GM19351 (cell line): ENCODE measurements around the gene GTF3C5.
"Not testable (repeated sequence)": the region's sequence is repeated elsewhere in the genome, so short reads cannot be mapped to it uniquely, and the experiment has no call there.

ENCODE experiments used
- ATAC-seq: cut with Tn5 transposase; IDR thresholded peaks from one replicate; pipeline ENCODE4 v1.9.1; 2021; ENCODE audit warnings: mild to moderate bottlenecking, moderate library complexity; ENCODE audit not compliant: unreplicated experiment

Gene GTF3C5

DNA sequence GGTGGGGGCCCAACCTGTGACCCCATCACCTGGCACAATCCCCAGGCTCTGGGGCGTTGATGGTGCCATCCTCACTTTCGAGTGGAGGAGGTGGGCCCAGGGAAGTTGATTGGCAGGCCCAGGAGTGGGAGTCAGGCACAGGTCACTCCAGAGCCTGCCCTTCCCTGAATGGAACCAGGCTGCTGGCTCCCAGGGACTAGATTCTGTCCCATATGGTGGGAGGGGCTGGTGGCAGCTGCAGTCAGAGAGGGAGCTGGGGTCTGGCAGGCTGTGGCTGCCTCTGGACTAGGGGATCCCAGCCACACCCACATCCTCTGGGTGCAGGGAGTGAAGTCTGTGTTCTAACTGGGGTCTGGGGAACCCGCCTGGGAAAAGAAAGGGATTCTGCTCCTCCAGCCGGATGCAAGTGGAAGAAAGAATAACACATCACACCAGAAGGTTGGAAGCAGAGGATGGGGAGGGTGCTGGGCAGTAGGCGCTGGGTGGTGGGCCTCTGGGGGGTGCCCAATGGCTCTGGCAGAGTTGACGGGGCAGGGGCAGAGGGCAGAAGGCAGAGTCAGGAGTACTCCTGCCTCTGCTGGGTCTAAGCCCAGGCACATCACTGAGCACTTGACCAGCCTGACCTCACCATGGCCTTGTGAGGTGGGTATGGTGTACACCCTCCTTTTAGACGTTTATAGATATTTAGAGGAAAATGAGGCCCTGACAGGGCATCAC lies 56.8 kb downstream of the GTF3C5 start:
- ATAC-seq = no peak

- ATAC-seq = no peak
These were observed 57.5 kb downstream of the GTF3C5 start for GRCh38 chr9:133088146-133088750.

DNA sequence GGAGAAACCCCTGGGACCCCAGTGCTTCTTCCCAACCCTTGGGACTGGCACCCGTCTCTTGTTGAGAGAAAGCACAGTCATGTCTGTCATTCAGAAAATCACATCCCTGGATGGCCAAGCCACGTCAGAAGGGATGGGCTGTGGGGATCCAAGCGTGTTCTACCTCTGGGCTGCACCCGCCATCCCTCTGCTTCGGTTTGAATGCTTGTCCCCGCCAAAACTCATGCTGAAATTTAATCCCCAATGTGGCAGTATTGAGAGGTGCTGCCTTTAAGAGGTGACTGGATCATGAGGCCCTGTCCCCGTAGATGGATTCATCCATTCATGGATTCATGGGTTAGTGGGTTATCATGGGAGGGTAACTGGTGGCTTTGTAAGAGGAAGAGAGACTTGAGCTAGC lies 58.0 kb downstream of the GTF3C5 start:
- no peak for ATAC-seq

GRCh38 chr9:133089271-133089671 lies 58.5 kb downstream of the GTF3C5 start:
- no peak for ATAC-seq

- ATAC-seq = no peak
These were observed 59.4 kb downstream of the GTF3C5 start for GRCh38 chr9:133090187-133090586.

DNA sequence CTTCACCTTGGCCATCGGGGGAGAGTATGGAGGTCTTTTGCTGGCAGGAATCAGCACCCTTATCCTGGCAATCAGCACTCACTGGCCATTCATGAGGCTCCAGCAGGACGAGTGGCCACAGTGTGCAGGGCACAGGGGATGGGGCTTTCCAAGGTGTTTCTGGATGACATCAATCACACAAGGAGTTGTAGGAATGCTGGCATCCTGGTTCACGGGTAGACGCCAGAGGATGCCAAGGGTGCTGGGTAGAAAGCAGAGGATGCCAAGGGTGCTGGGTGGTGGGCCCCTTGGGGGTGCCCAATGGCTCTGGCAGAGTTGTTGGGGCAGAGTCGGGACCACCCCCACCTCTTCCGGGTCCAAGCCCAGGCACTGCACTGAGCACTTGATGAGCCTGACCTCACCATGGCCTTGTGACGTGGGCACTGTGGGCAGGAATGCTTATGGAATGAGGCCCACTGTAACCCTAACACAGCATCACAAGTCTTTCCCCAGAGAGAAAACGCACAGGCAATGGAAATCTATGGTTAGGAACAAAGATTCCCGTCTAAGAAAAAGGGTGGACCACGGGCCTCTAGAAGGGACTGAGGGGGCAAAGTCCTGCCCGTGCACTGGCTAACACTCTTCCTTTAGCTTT lies 60.1 kb downstream of the GTF3C5 start:
- ATAC-seq = no peak

- ATAC-seq = not testable (repeated sequence)
These were observed 63.6 kb downstream of the GTF3C5 start for GRCh38 chr9:133094351-133094750.

- no peak for ATAC-seq
These were observed 64.1 kb downstream of the GTF3C5 start for GRCh38 chr9:133094842-133095393.

DNA sequence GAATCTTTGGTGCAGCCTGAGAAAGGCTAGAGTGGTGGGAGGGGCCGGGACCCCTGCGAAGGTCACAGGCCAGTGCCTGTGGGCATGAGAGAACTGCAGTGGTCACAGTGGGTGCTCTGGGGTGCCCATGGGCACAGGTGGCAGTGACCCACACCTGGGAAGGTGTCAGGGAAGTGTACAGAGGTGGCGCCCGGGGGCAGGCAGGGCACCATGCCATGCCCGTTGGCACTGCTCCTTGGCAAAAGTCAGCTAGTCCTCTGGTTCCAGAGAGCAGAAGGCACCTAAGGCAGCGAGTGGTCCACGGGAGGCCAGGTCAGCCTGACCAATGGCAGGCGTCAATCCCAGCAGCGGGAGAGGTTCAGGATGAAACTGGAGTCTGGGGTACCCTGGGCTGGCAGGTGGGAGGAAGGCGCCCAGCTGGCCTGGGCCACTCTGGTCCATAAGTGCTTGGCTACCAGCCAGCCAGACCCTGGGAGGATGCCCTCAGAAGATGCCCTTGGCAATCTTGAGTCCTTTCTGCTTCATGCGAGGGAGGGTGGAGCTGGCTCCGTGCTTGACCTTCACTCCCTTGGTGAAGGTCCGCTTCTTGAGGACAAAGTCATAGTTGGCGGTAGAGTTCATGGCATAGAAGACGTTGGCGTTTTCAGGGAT lies 67.4 kb downstream of the GTF3C5 start:
- ATAC-seq = no peak

- no peak for ATAC-seq
These were observed 68.1 kb downstream of the GTF3C5 start for GRCh38 chr9:133098871-133099270.

DNA sequence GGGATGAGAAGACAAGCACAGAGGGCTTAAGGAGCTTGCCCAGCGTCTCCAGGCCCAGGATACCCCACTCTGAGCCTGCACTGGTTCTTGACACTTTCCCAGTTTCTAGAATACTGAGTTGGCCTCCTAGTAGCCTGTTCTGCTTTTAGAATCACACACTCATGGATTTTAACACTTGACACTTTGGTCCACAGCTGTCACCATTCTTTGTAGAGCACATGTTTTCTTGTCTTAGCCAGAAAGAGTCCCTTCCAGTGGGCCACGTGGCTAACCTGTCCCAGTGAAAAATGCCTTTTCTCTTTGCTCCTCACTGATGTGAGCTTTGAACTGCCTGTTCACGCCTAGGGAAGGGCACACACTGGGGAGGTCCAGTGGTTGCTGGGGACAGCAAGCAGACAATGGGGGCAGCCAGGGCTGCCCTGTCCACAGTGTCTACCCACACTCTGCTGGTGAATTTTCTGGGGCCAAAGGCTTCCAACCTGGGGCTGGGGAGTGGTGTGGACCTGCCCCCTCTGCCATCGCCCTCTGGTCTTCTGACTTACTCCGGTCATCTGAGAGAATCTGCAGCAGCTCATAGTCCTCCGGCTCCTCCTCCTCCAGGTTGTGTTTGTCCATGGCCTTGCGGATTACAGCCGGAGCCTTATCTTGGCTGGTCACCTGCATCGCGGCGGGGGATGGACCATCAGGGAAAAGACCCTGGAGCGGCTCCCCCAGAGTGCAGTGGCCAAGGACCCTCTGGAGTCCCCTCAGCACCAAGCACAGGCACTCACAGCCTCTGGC lies 69.1 kb downstream of the GTF3C5 start:
- no peak for ATAC-seq

- no peak for ATAC-seq
These were observed 69.9 kb downstream of the GTF3C5 start for GRCh38 chr9:133100506-133101355.

DNA sequence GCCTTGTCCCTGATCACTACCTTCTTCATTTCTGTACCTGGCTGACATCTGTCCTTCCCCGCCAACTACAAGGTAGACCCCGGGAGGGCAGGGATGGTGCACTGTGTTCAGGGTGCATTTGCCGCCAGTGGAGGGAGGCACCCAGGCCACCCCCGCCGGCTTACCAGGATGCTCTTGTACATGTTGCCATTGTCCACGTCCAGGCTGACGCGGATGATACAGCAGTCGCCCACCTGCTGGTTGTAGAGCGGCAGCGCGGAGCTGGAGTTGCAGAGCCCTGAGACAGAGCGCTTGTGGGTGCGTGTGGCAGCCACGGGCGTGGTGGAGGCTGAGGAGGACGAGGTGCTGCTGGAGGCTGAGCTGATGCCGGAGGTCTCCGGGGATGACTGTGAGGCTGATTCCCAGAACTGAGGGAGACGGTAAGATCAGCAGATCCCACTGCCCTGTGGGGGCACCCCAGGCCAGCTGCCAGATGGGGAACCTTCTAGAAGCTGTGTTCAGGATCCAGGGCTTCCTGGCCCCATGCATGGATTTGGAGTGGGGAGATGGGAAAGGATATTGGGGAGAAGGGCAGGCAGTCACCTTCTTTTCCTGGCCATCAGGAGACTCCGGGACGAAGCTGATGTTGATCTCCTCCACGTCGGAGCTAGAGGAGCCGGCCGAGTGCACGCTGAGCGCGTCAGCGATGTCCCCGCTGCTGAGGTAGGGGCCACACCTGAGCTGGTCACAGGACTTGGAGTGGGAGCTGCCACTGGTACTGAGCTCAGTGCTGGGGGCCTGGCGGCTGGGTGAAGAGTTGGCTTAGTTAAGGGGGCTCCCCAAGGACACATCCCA lies 70.8 kb downstream of the GTF3C5 start:
- ATAC-seq = no peak

DNA sequence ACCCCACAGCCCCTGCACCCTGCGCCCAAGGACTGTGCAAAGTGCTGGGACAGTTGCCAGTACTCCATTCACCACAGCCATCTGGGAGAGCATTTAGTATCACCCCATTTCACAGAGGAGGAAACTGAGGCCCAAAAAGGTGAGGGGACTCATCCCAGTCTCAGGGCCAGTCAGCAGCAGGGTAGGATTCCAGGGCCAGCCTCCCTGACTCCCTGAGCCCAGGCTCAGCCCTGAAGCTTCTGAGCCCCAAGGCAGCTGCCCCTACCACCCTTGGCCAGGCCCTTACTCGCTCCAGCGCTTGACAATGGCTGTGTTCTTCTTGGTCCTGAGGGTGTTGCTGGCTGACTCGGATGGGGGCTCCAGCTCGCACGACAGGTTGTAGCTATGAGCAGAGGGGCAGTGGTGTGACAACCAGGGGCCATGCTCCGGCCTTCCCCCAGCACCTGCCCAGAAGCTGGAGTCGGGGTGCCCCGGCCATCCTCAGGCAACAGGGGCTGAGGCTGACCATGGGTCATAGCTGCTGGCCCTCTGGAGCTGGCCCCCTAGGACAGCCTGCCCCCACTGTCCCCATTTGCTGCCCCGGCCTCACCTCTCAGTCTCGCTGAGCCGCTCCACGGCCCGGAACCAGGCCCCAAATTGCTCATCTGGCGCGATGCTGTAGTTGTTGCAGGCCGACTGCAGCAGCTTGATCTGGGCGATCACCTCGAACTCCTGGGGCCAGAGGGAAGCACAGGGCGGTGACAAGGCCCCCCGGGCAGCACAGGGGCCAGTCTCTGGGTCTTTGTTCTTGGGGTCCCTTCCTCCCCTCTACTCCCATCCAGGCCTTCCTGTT lies 71.6 kb downstream of the GTF3C5 start:
- no peak for ATAC-seq

DNA sequence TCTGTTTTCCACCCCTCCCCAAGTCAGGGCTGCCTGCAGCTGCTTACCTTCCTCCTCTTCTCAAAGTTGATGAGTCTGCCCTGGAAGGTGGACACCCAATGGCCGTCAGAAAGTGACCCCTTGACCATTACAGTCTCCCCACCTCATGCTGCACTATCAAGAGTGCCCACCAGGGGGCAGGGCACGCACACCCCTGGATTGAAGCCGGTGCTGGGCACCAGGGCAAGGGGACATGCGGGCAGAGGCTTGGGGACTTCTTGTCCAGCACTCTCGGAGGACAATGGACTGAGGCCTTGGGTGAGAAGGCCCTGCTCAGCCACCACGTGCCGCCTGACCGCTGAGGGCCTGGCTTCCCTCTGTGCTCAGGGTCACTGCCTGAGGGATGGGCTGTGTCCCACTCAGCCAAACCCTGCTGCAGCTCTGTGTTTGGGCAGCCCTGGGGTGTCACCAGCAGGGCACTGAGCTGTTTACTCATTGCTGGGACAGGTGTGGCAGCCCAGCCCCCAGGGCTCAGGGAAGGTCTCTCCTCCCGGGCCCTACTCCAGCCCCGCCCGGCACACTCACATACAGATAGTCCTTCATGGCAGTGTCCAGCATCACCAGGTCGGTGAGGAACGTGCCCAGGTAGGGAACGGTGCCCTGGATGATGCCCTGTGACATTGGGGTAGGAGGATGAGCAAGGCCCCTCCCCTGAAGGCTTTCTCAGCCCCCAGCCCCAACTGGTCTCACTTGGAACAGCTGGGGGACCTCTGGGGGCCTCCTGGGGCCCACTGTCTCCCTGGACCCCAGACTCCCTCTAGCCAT lies 72.6 kb downstream of the GTF3C5 start:
- no peak for ATAC-seq

GRCh38 chr9:133103987-133104505 lies 73.2 kb downstream of the GTF3C5 start:
- ATAC-seq = no peak
